Neuronal stem cell (in vitro differentiated cells): Measurements from ENCODE around the gene CCDC124.

ENCODE experiments used
- DNase-seq: peaks from one replicate; pipeline ENCODE4 v3.0.0-alpha.2; 2013; ENCODE audit warnings: low spot score
- H2AFZ ChIP-seq: one replicate; pipeline ENCODE4 v1.6.1; 2013; ENCODE audit warnings: mild to moderate bottlenecking, low read length, inconsistent platforms
- H2AK5ac ChIP-seq: 2 replicates; pipeline ENCODE4 v1.6.1; 2013; ENCODE audit warnings: low read depth, mild to moderate bottlenecking, inconsistent platforms, low read length, moderate library complexity, mixed read lengths
- H2BK120ac ChIP-seq: 2 replicates; pipeline ENCODE4 v1.6.1; 2013; ENCODE audit warnings: low read depth, mild to moderate bottlenecking, inconsistent platforms, low read length, moderate library complexity, mixed read lengths
- H2BK12ac ChIP-seq: one replicate; pipeline ENCODE4 v1.6.1; 2013; ENCODE audit warnings: low read length, inconsistent platforms
- H2BK15ac ChIP-seq: 2 replicates; pipeline ENCODE4 v1.6.1; 2013; ENCODE audit warnings: mild to moderate bottlenecking, low read length, inconsistent platforms, mixed read lengths
- H2BK5ac ChIP-seq: one replicate; pipeline ENCODE4 v1.6.1; 2013; ENCODE audit warnings: inconsistent platforms, mild to moderate bottlenecking, low read length, moderate library complexity
- H3K14ac ChIP-seq: one replicate; pipeline ENCODE4 v1.6.1; 2013; ENCODE audit warnings: low read length, inconsistent platforms
- H3K18ac ChIP-seq: 2 replicates; pipeline ENCODE4 v1.6.1; 2013; ENCODE audit warnings: low read length, inconsistent platforms
- H3K23ac ChIP-seq: 2 replicates; pipeline ENCODE4 v1.6.1; 2013; ENCODE audit warnings: low read depth, mild to moderate bottlenecking, mixed read lengths, low read length, inconsistent platforms; ENCODE audit not compliant: poor library complexity
- H3K27ac ChIP-seq: replicated peaks from 3 replicates; pipeline ENCODE4 v1.5.1; 2013; ENCODE audit warnings: low read length, inconsistent platforms
- H3K27me3 ChIP-seq, 3 experiments: 2 replicates each; pipeline ENCODE4 v1.6.1; 2013; ENCODE audit warnings: low read length in 3 of 3, mild to moderate bottlenecking in 2 of 3, inconsistent platforms in 1 of 3, low read depth in 1 of 3, mixed read lengths in 1 of 3, moderate library complexity in 1 of 3; ENCODE audit not compliant: control insufficient read depth in 3 of 3, insufficient read depth in 3 of 3
- H3K36me3 ChIP-seq, 2 donors: replicated peaks in 1 of 2; 2 replicates each; pipeline ENCODE4 v1.6.1; 2013; ENCODE audit warnings: low read length in 2 of 2; ENCODE audit not compliant: control insufficient read depth in 2 of 2, insufficient read depth in 2 of 2
- H3K4ac ChIP-seq: 2 replicates; pipeline ENCODE4 v1.6.1; 2013; ENCODE audit warnings: inconsistent platforms, mild to moderate bottlenecking, low read length, moderate library complexity
- H3K4me1 ChIP-seq, 2 donors: 1 replicate in 1 of 2; 2 replicates in 1 of 2; pipeline ENCODE4 v1.6.1; 2013; ENCODE audit warnings: low read length in 2 of 2, low read depth in 1 of 2; ENCODE audit not compliant: control insufficient read depth in 2 of 2, insufficient read depth in 1 of 2
- H3K4me2 ChIP-seq: one replicate; pipeline ENCODE4 v1.6.1; 2013; ENCODE audit warnings: mild to moderate bottlenecking, low read length, inconsistent platforms; ENCODE audit not compliant: insufficient read depth, poor library complexity, severe bottlenecking
- H3K4me3 ChIP-seq, 2 donors: 2 replicates each; pipeline ENCODE4 v1.5.1; 2013; ENCODE audit warnings: low read length in 2 of 2, mild to moderate bottlenecking in 2 of 2, inconsistent platforms in 1 of 2, moderate library complexity in 1 of 2
- H3K79me1 ChIP-seq: one replicate; pipeline ENCODE4 v1.6.1; 2013; ENCODE audit warnings: low read depth, mild to moderate bottlenecking, inconsistent platforms, low read length, moderate library complexity
- H3K9ac ChIP-seq: one replicate; pipeline ENCODE4 v1.6.1; 2013; ENCODE audit warnings: mild to moderate bottlenecking, low read depth, low read length, inconsistent platforms; ENCODE audit not compliant: poor library complexity
- H3K9me3 ChIP-seq, 2 donors: replicated peaks in 1 of 2; 2 replicates each; pipeline versions ENCODE3 to v1.6.1; 2013; ENCODE audit warnings: low read length in 2 of 2, mild to moderate bottlenecking in 2 of 2, inconsistent platforms in 1 of 2, low read depth in 1 of 2, mixed read lengths in 1 of 2, moderate library complexity in 1 of 2; ENCODE audit not compliant: control insufficient read depth in 2 of 2, insufficient read depth in 1 of 2
- H4K8ac ChIP-seq: one replicate; pipeline ENCODE4 v1.6.1; 2013; ENCODE audit warnings: low read depth, mild to moderate bottlenecking, inconsistent platforms, low read length, moderate library complexity
- H4K91ac ChIP-seq: one replicate; pipeline ENCODE4 v1.6.1; 2013; ENCODE audit warnings: low read length, low read depth, mild to moderate bottlenecking, inconsistent platforms; ENCODE audit not compliant: poor library complexity
- WGBS, 2 donors: extraction: QIAGEN DNeasy Blood & Tissue Kit; methylation state at CpG; one replicate each; pipeline ENCODE4 v1.1.7; 2013; ENCODE audit warnings: missing lambda C conversion rate in 2 of 2, mixed read lengths in 1 of 2; ENCODE audit not compliant: insufficient read length in 2 of 2, insufficient replicate concordance in 1 of 2; ENCODE audit errors: extremely low coverage in 2 of 2; 5-methylcytosine and 5-hydroxymethylcytosine counted together

CCDC124 gene

GRCh38 chr19:17963936-17964691 is 31.3 kb downstream of the CCDC124 start:
- H2BK12ac ChIP-seq = peak overlapping the region; percentile 24
- no peak overlapping the region for H2BK5ac ChIP-seq
- H3K27me3 ChIP-seq = peaks cover 0 to 30% (median 11%) of the 10 kb centered on the region in 3 experiments
- H2BK120ac ChIP-seq = no peak overlapping the region
- no peak overlapping the region for H2AFZ ChIP-seq
- no CpG with 5 or more reads among the region's 13 CpGs for WGBS, 2 donors
- H3K4me3 ChIP-seq = no peak overlapping the region
- no peak for DNase-seq
- H3K18ac ChIP-seq = no peak overlapping the region
- no peaks in the 10 kb centered on the region for H3K79me1 ChIP-seq
- peak overlapping the region; percentile 25 for H2BK15ac ChIP-seq
- H3K36me3 ChIP-seq = no peaks in the 10 kb centered on the region
- H3K4ac ChIP-seq = no peak overlapping the region
- no peak overlapping the region for H4K91ac ChIP-seq
- no peak overlapping the region for H3K9ac ChIP-seq
- peak overlapping the region; percentile 16 for H2AK5ac ChIP-seq
- H3K14ac ChIP-seq = no peak overlapping the region
- no peak overlapping the region for H3K4me2 ChIP-seq
- H4K8ac ChIP-seq = no peak overlapping the region
- no peak overlapping the region for H3K23ac ChIP-seq
- H3K27ac ChIP-seq = no peak overlapping the region
- peaks cover 13 to 18% of the 10 kb centered on the region in 2 donors for H3K4me1 ChIP-seq
- H3K9me3 ChIP-seq = no peaks in the 10 kb centered on the region

- Histone ChIP-seq H3K4me3 (no peak overlapping the region), H4K8ac (no peak overlapping the region), H2BK120ac (no peak overlapping the region), H3K27ac (no peak overlapping the region), H2BK5ac (peak overlapping the region; percentile 77), H3K4me1 (peaks cover 13 to 18% of the 10 kb centered on the region in 2 donors), H3K9me3 (no peaks in the 10 kb centered on the region), H3K14ac (no peak overlapping the region), H3K9ac (no peak overlapping the region), H3K27me3 (peaks cover 0 to 30% (median 11%) of the 10 kb centered on the region in 3 experiments), H3K23ac (no peak overlapping the region), H3K36me3 (no peaks in the 10 kb centered on the region), H3K4ac (no peak overlapping the region), H2AFZ (peak overlapping the region; percentile 24), H2BK12ac (no peak overlapping the region), H3K4me2 (no peak overlapping the region), H4K91ac (no peak overlapping the region), H3K18ac (no peak overlapping the region), H2AK5ac (peak overlapping the region; percentile 94), H3K79me1 (peaks cover 2% of the 10 kb centered on the region), H2BK15ac (peak overlapping the region; percentile 59)
- DNase-seq = no peak
- WGBS, 2 donors = no CpG with 5 or more reads among the region's 11 CpGs
Observed at GRCh38 chr19:17965370-17966128, 32.7 kb downstream of the CCDC124 start.

GRCh38 chr19:17966129-17966483 is 33.3 kb downstream of the CCDC124 start:
- H3K23ac ChIP-seq = no peak overlapping the region
- H3K14ac ChIP-seq = no peak overlapping the region
- peaks cover 2% of the 10 kb centered on the region for H3K79me1 ChIP-seq
- H3K4me1 ChIP-seq = peaks cover 13 to 18% of the 10 kb centered on the region in 2 donors
- H2BK12ac ChIP-seq = no peak overlapping the region
- H4K8ac ChIP-seq = no peak overlapping the region
- no peak for DNase-seq
- H2AK5ac ChIP-seq = peak overlapping the region; percentile 41
- no peak overlapping the region for H3K4ac ChIP-seq
- H3K4me2 ChIP-seq = no peak overlapping the region
- no CpG with 5 or more reads among the region's 2 CpGs for WGBS, 2 donors
- no peak overlapping the region for H3K9ac ChIP-seq
- peak overlapping the region; percentile 85 for H2AFZ ChIP-seq
- peaks cover 0 to 30% (median 11%) of the 10 kb centered on the region in 3 experiments for H3K27me3 ChIP-seq
- H3K4me3 ChIP-seq = no peak overlapping the region
- no peaks in the 10 kb centered on the region for H3K9me3 ChIP-seq
- peak overlapping the region; percentile 77 for H2BK5ac ChIP-seq
- H3K36me3 ChIP-seq = no peaks in the 10 kb centered on the region
- no peak overlapping the region for H3K27ac ChIP-seq
- H4K91ac ChIP-seq = no peak overlapping the region
- peak overlapping the region; percentile 87 for H2BK120ac ChIP-seq
- H2BK15ac ChIP-seq = peak overlapping the region; percentile 59
- peak overlapping the region; percentile 35 for H3K18ac ChIP-seq
